ENCODE data around the gene SLC39A7.

SLC39A7 gene

GRCh38 chr6:33190504-33191107, 10.1 kb upstream of the SLC39A7 start:
- DNase-seq = no peak

DNA sequence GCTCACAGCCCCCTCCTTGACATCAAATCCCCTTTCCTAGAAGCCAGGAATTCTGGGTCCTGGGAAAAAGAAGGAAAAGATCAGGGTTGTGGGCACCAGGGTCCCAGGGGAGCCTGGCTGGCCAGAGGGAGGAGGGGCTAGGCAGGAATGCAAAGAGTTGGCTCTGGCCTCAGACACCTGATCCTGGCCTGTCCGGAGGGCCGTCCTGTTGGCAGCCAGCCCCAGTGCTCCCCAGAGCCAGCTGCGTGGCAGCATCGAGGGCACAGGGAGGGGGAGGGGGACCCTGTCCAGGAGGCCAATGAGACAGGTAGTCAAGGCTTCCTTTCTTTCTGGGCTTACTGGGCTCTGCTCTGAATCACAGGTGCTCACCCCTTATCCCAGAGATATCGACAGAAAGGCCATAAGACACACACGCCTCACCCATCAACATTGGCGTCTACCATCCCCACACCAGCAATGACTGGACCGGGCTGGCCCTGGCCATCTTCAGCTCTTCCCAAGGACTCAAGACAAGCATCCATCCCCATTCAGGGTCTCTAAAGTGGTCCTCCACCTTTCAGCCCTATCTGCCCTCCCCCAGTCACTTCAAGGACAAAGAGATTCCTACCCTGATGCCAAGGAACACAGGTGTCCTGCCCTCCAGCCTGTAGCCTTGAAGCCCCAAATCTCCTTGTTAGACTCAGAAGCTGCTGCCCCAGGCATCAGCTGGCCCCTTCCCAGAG, 9.1 kb upstream of the SLC39A7 start:
- no peak for DNase-seq

- no peak for DNase-seq
These were observed 8.5 kb upstream of the SLC39A7 start, which contains the start of gene COL11A2 for GRCh38 chr6:33192105-33192646. Gene COL11A2 (minus strand): TSS chr6:33192467. CDS start chr6:33192240, 227 bp downstream.

DNA sequence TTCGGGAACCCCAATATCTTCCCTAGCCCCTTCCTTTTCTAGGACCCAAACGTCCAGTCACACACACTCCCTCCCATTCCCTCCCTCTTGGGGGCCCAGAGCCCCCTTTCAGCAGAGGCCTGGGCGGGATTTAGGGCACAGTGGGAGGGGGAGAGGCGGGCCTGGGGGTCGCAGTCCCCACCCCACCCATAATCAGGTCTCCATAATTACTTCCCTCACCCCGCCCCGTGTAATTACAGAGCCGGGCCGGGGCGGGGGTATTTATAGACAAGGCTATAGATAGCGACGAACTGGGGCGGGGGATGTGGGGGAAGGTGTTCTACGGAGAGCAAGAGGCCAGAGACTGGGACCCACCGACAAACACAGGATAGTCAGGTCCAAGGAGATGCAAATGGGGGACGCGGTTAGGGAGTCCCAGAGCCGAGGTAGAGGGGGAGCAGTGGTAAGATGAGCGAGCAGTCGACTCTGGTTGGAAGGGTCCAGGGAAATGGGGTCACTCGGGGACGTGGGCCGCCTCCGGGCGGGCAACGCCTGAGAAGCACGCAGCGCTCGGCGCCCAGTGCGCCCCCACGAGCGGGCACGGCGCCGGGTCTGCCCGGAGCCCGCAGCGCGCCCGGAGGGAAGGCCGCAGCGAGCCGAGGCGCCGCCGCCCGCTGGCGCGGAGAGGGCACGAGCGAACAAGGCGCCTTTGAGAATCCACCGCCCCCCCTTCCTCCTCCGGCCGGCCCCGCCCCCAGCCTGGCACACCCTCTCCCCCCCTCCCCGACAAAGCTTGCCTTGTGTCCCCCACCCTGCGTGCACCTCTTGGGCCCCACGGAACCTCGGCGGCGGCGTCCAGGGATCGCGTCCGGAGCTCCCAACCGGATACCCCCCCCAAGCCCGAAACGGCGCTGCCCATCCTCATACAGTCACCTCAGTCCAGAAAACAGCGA, 7.7 kb upstream of the SLC39A7 start:
- no peak for DNase-seq

GRCh38 chr6:33193619-33194018, 7.0 kb upstream of the SLC39A7 start:
- no peak for DNase-seq

DNA sequence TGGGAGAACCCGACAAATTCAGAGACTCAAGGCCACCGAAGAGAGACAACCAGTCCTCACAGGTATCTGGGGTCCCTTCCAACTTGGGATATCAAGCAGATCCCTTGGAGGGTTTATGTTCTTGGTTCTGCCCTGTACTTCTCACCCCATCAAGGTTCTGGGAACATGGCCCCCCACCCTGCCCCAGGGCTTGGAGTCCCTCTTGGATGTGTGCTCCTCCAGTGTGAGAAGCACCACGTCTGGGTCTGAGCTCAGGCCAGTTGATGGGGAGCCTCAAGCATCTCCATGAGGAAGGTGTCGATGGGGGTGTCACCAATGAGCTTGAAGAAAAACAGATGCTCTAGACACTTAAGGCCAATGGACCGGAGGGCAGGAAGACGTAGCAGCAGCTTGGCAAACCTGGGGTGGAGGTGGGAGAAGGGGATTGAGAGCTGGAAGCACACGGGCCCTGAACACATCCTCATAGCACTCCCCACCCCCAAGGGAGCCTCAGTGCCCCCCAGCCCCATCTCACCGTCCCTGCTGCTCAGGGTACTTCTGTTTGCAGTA, 6.2 kb upstream of the SLC39A7 start:
- no peak for DNase-seq

GRCh38 chr6:33195304-33196165, 5.1 kb upstream of the SLC39A7 start:
- DNase-seq = no peak

GRCh38 chr6:33197431-33198048, 3.1 kb upstream of the SLC39A7 start:
- DNase-seq = no peak

DNA sequence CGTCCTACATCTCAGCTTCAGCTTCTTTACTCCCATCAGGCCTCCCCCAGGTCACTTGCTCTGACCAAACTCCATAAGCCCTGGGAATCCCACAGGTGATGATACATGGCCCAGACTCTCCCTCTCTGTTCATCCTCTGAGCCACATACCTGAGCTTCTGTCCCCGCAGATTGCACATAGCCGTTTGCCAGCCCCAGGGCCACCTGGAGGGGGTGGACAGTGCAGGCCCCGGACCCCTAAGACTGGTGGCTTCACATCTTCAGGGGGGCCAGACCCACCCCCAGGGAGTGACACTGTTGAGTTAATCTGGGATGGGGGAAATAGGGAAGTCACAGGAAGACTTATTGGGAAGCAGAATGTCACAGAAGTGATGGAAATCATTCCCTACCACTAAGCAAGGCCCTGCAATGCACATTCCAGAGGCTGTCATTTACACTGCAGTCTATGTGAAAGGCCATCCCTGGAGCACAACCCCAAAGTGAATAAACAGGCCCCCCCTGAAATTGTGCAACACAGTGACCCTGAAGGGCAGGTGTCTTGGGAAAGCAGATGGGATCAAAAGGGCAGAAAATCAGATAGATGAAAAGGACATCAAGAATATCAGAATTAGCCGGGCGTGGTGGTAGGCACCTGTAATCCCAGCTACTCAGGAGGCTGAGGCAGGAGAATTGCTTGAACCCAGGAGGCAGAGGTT, 2.4 kb upstream of the SLC39A7 start:
- no peak for DNase-seq

- DNase-seq = no peak
These were observed 1.7 kb upstream of the SLC39A7 start for GRCh38 chr6:33198853-33199436.

- peak; percentile 69 for DNase-seq
These were observed 914 bp upstream of the SLC39A7 start for GRCh38 chr6:33199687-33200218.

DNA sequence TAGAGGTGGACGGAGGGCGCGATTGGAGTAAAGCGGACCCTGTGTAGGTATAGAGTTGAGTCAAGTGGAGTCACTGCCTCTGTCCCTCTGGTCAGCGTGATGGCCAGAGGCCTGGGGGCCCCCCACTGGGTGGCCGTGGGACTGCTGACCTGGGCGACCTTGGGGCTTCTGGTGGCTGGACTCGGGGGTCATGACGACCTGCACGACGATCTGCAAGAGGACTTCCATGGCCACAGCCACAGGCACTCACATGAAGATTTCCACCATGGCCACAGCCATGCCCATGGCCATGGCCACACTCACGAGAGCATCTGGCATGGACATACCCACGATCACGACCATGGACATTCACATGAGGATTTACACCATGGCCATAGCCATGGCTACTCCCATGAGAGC, 479 bp downstream of the SLC39A7 start:
- DNase-seq = no peak

- DNase-seq = no peak
These were observed 1.3 kb downstream of the SLC39A7 start for GRCh38 chr6:33201935-33202334.

GRCh38 chr6:33202799-33203198, 2.1 kb downstream of the SLC39A7 start:
- no peak for DNase-seq

DNA sequence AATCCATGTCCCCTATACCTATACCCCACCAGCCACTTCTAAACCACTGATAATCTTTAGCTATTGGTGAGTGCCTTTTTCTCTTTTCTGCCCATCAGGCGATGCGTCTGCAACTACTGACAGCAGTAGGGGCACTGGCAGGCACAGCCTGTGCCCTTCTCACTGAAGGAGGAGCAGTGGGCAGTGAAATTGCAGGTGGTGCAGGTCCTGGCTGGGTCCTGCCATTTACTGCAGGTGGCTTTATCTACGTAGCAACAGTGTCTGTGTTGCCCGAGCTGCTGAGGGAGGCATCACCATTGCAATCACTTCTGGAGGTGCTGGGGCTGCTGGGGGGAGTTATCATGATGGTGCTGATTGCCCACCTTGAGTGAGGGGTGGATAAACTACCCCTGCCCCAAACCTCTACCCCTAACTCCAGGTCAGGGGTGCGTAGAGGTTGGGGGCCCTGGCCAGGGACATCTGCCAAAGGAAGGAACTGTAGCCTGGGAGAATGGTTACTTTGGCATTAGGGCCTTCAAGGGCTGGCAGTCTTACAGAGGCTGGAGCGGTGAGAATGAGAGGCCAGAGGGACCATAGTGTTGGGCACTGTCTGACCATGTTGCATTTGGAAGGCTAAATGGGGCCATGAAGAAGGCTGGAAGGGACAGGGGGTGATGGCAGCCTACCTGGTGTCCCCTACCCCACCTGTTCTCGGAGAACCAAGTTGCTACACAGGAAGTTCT, 2.9 kb downstream of the SLC39A7 start:
- no peak for DNase-seq

DNA sequence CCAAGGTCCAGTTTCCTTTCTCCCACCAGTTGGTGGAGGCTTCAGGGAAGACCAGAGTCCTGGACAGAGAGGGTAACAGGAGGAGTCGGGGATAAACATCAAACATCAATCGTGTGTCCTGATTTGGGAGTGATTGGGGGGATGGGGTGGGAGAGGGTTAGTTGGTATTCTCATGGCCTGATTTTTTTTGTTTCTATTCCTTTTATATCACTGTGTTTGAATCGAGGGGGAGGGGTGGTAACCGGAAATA, 3.4 kb downstream of the SLC39A7 start:
- DNase-seq = no peak

- peak; percentile 85 for DNase-seq
These were observed 3.9 kb downstream of the SLC39A7 start, which contains the start of gene HSD17B8 for GRCh38 chr6:33204415-33205190. Gene HSD17B8 (plus strand): TSS chr6:33204655. CDS start chr6:33204669, 14 bp downstream.

- DNase-seq = no peak
These were observed 4.7 kb downstream of the SLC39A7 start for GRCh38 chr6:33205191-33206026.
